HEK293 (cell line): Measurements from ENCODE around the gene LRFN2.

ENCODE experiments used
- CTCF ChIA-PET: fragments of 350-600 bp; formaldehyde crosslinking; extraction: SDS; loops from one replicate; lab custom pipeline; 2021; ENCODE audit warnings: antibody characterized with exemption; lab: Yijun Ruan, JAX
- POLR2A ChIA-PET: fragments of 300-600 bp; formaldehyde crosslinking; extraction: SDS; loops from one replicate; lab custom pipeline; 2020; ENCODE audit warnings: antibody characterized with exemption, inconsistent platforms; lab: Yijun Ruan, JAX
- H3K27ac ChIP-seq: fragments of 200-500 bp; sonication (Bioruptor generic); 2 replicates; pipeline ENCODE4 v1.5.1; 2014; ENCODE audit warnings: low read depth, low read length, control low read depth, inconsistent platforms; ENCODE audit errors: extremely low read depth
- H3K36me3 ChIP-seq, 2 experiments: fragments of 200-500 bp in 1 of 2; sonication (Bioruptor generic) in 1 of 2; 1 replicate in 1 of 2; 2 replicates in 1 of 2; pipeline ENCODE4 v1.5.1; 2014 to 2017; ENCODE audit warnings: inconsistent platforms in 2 of 2, low read length in 2 of 2; ENCODE audit not compliant: control insufficient read depth in 2 of 2, insufficient read depth in 1 of 2
- H3K4me1 ChIP-seq: fragments of 200-500 bp; sonication (Bioruptor generic); 2 replicates; pipeline ENCODE4 v1.5.1; 2014; ENCODE audit warnings: mild to moderate bottlenecking, low read length, inconsistent platforms; ENCODE audit not compliant: control insufficient read depth, insufficient read depth
- H3K4me3 ChIP-seq: 2 replicates; pipeline ENCODE4 v1.5.1; 2011; ENCODE audit warnings: low read depth, mild to moderate bottlenecking, control low read depth, low read length, moderate library complexity
- H3K9me3 ChIP-seq: fragments of 200-500 bp; sonication (Bioruptor generic); 2 replicates; pipeline ENCODE4 v1.5.1; 2014; ENCODE audit warnings: low read depth, low read length, inconsistent platforms; ENCODE audit not compliant: control insufficient read depth, insufficient read depth
- BCL11B ChIP-seq: fragments of 450-650 bp; formaldehyde crosslinking; IDR thresholded peaks from 2 replicates; pipeline ENCODE4 v1.5.1; 2016; ENCODE audit warnings: low read depth, missing biosample characterization, missing genetic modification characterization
- CTCF ChIP-seq: fragments of 450-650 bp; formaldehyde crosslinking; IDR thresholded peaks from 2 replicates; pipeline ENCODE4 v1.5.1; 2016; ENCODE audit warnings: missing biosample characterization, missing genetic modification characterization
- GLI2 ChIP-seq: fragments of 450-650 bp; formaldehyde crosslinking; IDR thresholded peaks from 2 replicates; pipeline ENCODE4; 2017; ENCODE audit warnings: missing biosample characterization, missing genetic modification characterization, low read depth, borderline replicate concordance
- KLF1 ChIP-seq: fragments of 450-650 bp; formaldehyde crosslinking; IDR thresholded peaks from 2 replicates; pipeline ENCODE4 v1.5.1; 2016; ENCODE audit warnings: missing biosample characterization, missing genetic modification characterization
- MZF1 ChIP-seq: fragments of 450-650 bp; formaldehyde crosslinking; IDR thresholded peaks from 2 replicates; pipeline ENCODE4 v1.5.1; 2017; ENCODE audit warnings: missing biosample characterization, missing genetic modification characterization, borderline replicate concordance
- RBAK ChIP-seq: fragments of 450-650 bp; formaldehyde crosslinking; IDR thresholded peaks from 2 replicates; pipeline ENCODE4 v1.5.1; 2016; ENCODE audit warnings: missing biosample characterization, missing genetic modification characterization
- ZBTB11 ChIP-seq: fragments of 450-650 bp; formaldehyde crosslinking; conservative IDR thresholded peaks from 2 replicates; pipeline ENCODE4 v1.5.1; 2016; ENCODE audit warnings: low read depth, missing biosample characterization, missing genetic modification characterization
- ZBTB44 ChIP-seq: fragments of 450-650 bp; IDR thresholded peaks from 2 replicates; pipeline ENCODE4 v1.5.1; 2018; ENCODE audit warnings: missing biosample characterization, mild to moderate bottlenecking, missing genetic modification characterization
- ZBTB48 ChIP-seq: fragments of 450-650 bp; formaldehyde crosslinking; IDR thresholded peaks from 2 replicates; pipeline ENCODE4 v1.5.1; 2016; ENCODE audit warnings: missing biosample characterization, missing genetic modification characterization
- ZNF175 ChIP-seq: fragments of 450-650 bp; formaldehyde crosslinking; IDR thresholded peaks from 2 replicates; pipeline ENCODE4 v1.5.1; 2016; ENCODE audit warnings: missing biosample characterization, missing genetic modification characterization
- ZNF2 ChIP-seq: fragments of 450-650 bp; formaldehyde crosslinking; IDR thresholded peaks from 2 replicates; pipeline ENCODE4 v1.5.1; 2016; ENCODE audit warnings: missing biosample characterization, missing genetic modification characterization
- ZNF302 ChIP-seq: fragments of 450-650 bp; formaldehyde crosslinking; IDR thresholded peaks from 2 replicates; pipeline ENCODE4 v1.5.1; 2016; ENCODE audit warnings: missing biosample characterization, missing genetic modification characterization, low read depth
- ZNF510 ChIP-seq: fragments of 450-650 bp; formaldehyde crosslinking; IDR thresholded peaks from 2 replicates; pipeline ENCODE4 v1.5.1; 2018; ENCODE audit warnings: mild to moderate bottlenecking, missing genetic modification characterization, missing biosample characterization; ENCODE audit not compliant: insufficient replicate concordance
- ZNF513 ChIP-seq: fragments of 450-650 bp; IDR thresholded peaks from 2 replicates; pipeline ENCODE4 v1.5.1; 2018; ENCODE audit warnings: missing biosample characterization, missing genetic modification characterization
- ZNF544 ChIP-seq: fragments of 450-650 bp; formaldehyde crosslinking; IDR thresholded peaks from 2 replicates; pipeline ENCODE4 v1.5.0; 2017; ENCODE audit warnings: missing biosample characterization, missing genetic modification characterization
- ZNF596 ChIP-seq: fragments of 450-650 bp; IDR thresholded peaks from 2 replicates; pipeline ENCODE4 v1.5.0; 2018; ENCODE audit warnings: missing biosample characterization, mild to moderate bottlenecking, missing genetic modification characterization, moderate library complexity
- ZNF621 ChIP-seq: fragments of 450-650 bp; formaldehyde crosslinking; IDR thresholded peaks from 2 replicates; pipeline ENCODE4 v1.5.1; 2017; ENCODE audit warnings: missing biosample characterization, missing genetic modification characterization
- ZSCAN16 ChIP-seq: fragments of 450-650 bp; formaldehyde crosslinking; IDR thresholded peaks from 2 replicates; pipeline ENCODE4 v1.5.1; 2016; ENCODE audit warnings: missing biosample characterization, missing genetic modification characterization
- ZSCAN30 ChIP-seq: fragments of 450-650 bp; IDR thresholded peaks from 2 replicates; pipeline ENCODE4 v1.5.1; 2018; ENCODE audit warnings: missing biosample characterization, mild to moderate bottlenecking, missing genetic modification characterization, moderate library complexity

Gene LRFN2

GRCh38 chr6:40620574-40621240, 33.5 kb upstream of the LRFN2 start:
- Histone ChIP-seq H3K9me3 (no peaks in the 10 kb centered on the region), H3K4me3 (no peak overlapping the region), H3K4me1 (no peaks in the 10 kb centered on the region), H3K27ac (no peak overlapping the region), H3K36me3 (no peaks in the 10 kb centered on the region)
- ChIA-PET CTCF (interaction anchor here (0.8 kb wide), 1 partner anchor 640 kb away, joined by 4 read pairs; no protein-coding TSS in a partner anchor), POLR2A (no interaction called here)
- TF ChIP-seq ZNF596 (tag by site-specific recombination): no peak
- no peak for TF ChIP-seq ZSCAN30
- no peak for TF ChIP-seq RBAK (tag by site-specific recombination)
- no peak for TF ChIP-seq ZNF621 (tag by site-specific recombination)
- TF ChIP-seq KLF1: no peak
- no peak for TF ChIP-seq GLI2 (tag by site-specific recombination)
- no peak for TF ChIP-seq MZF1 (tag by site-specific recombination)

- no peak overlapping the region for H3K4me3 ChIP-seq
- no peak for TF ChIP-seq ZNF175 (tag by site-specific recombination)
- TF ChIP-seq ZNF513: no peak
- no peak for TF ChIP-seq BCL11B (tag by site-specific recombination)
- no peaks in the 10 kb centered on the region for H3K4me1 ChIP-seq
- ChIA-PET CTCF (interaction anchor here (2.1 kb wide), 1 partner anchor 27 kb away, joined by 10 read pairs; no protein-coding TSS in a partner anchor), POLR2A (no interaction called here)
- H3K9me3 ChIP-seq: no peaks in the 10 kb centered on the region
- no peak overlapping the region for H3K27ac ChIP-seq
- H3K36me3 ChIP-seq: no peaks in the 10 kb centered on the region
These were observed 27.5 kb upstream of the LRFN2 start for GRCh38 chr6:40614671-40615070.

GRCh38 chr6:40611912-40612311, 24.7 kb upstream of the LRFN2 start:
- Histone ChIP-seq H3K27ac (no peak overlapping the region), H3K36me3 (no peaks in the 10 kb centered on the region), H3K9me3 (no peaks in the 10 kb centered on the region), H3K4me3 (no peak overlapping the region), H3K4me1 (no peaks in the 10 kb centered on the region)
- TF ChIP-seq ZNF621 (tag by site-specific recombination) (no peak), CTCF (no peak), ZNF510 (tag by site-specific recombination) (no peak), ZSCAN16 (tag by site-specific recombination) (no peak), BCL11B (tag by site-specific recombination) (no peak), ZNF302 (tag by site-specific recombination) (no peak)
- CTCF ChIA-PET: interaction anchor here (1.0 to 2.7 kb wide), 3 partner anchors 24 to 283 kb away, joined by 5 to 7 read pairs (median 7); no protein-coding TSS in a partner anchor
- POLR2A ChIA-PET: no interaction called here

GRCh38 chr6:40611434-40611833, 24.3 kb upstream of the LRFN2 start:
- no peak overlapping the region for H3K27ac ChIP-seq
- no peaks in the 10 kb centered on the region for H3K4me1 ChIP-seq
- ChIA-PET POLR2A (no interaction called here), CTCF (interaction anchor here (2.7 kb wide), 1 partner anchor 23 kb away, joined by 7 read pairs; no protein-coding TSS in a partner anchor)
- TF ChIP-seq ZNF2: no peak
- no peak for TF ChIP-seq ZBTB44 (tag by site-specific recombination)
- TF ChIP-seq ZBTB48 (tag by site-specific recombination): no peak
- TF ChIP-seq ZNF544: no peak
- no peak for TF ChIP-seq ZBTB11 (tag by site-specific recombination)
- no peaks in the 10 kb centered on the region for H3K9me3 ChIP-seq
- H3K36me3 ChIP-seq: no peaks in the 10 kb centered on the region
- H3K4me3 ChIP-seq: no peak overlapping the region
